HCT116 (cell line): Measurements from ENCODE around the gene HELLS. TPM values are rescaled to one million over a fixed set of nuclear protein-coding genes. Genes with fewer than 3 reads are reported as not detected.

ENCODE experiments used
- ATAC-seq: fragments of 200-7000 bp; cut with Tn5 transposase; 2 replicates; pipeline ENCODE4 v1.9.1; 2020; ENCODE audit warnings: mild to moderate bottlenecking, moderate library complexity
- BruUV-seq: library from RNA; stranded (reverse); fragments of 400-500 nt; replicated peaks from 2 replicates; lab custom pipeline; 2021; lab: Mats Ljungman, UMichigan
- CTCF ChIA-PET: fragments of 300-600 bp; sonication (Branson Sonifier 250); formaldehyde crosslinking; loops from one replicate; lab custom pipeline; 2021; ENCODE audit warnings: antibody characterized with exemption; lab: Charles Lee
- POLR2A ChIA-PET: fragments of 300-600, 350-600 bp; sonication (Branson Sonifier 250); formaldehyde crosslinking; loops from one replicate; lab custom pipeline; 2021; ENCODE audit warnings: antibody characterized with exemption; lab: Charles Lee
- RAD21 ChIA-PET, 2 experiments: fragments of 300-600 bp; sonication (Branson Sonifier 250); formaldehyde crosslinking; loops; one replicate each; lab custom pipeline; 2023; ENCODE audit warnings: low total read pairs in 2 of 2; ENCODE audit not compliant: uncharacterized antibody in 2 of 2, unreplicated experiment in 2 of 2, low non-redundant PET in 1 of 2; lab: Charles Lee
- DNase-seq: peaks from one replicate; pipeline ENCODE4 v3.0.0-alpha.2; 2010; ENCODE audit warnings: low read depth, low spot score
- H2AFZ ChIP-seq: fragments of 200-600 bp; shearing (Covaris generic), sonication (generic); 2 replicates; pipeline ENCODE4 v1.6.1; 2017; ENCODE audit warnings: low read depth, mixed run types, mixed read lengths, antibody characterized with exemption, low read length; ENCODE audit not compliant: poor library complexity, severe bottlenecking
- H3K27ac ChIP-seq: 2 replicates; pipeline ENCODE4 v1.5.1; 2012; ENCODE audit warnings: low read depth, low read length
- H3K27me3 ChIP-seq: fragments of 200-600 bp; sonication (generic); 2 replicates; pipeline ENCODE4 v1.6.1; 2016; ENCODE audit warnings: mixed run types, low read length, mixed read lengths; ENCODE audit not compliant: insufficient read depth
- H3K36me3 ChIP-seq, 2 experiments: fragments of 200-500 bp in 1 of 2; fragments of 200-600 bp in 1 of 2; sonication (Bioruptor generic) in 1 of 2; sonication (generic) in 1 of 2; 2 replicates each; pipeline versions ENCODE4 v1.5.1 to v1.6.1; 2014 to 2016; ENCODE audit warnings: low read length in 2 of 2, inconsistent platforms in 1 of 2, mixed read lengths in 1 of 2, mixed run types in 1 of 2; ENCODE audit not compliant: insufficient read depth in 2 of 2, control insufficient read depth in 1 of 2
- H3K4me1 ChIP-seq, 2 experiments: fragments of 200-600 bp in 1 of 2; sonication (generic) in 1 of 2; 2 replicates each; pipeline versions ENCODE4 v1.5.1 to v1.6.1; 2012 to 2017; ENCODE audit warnings: low read length in 2 of 2, inconsistent platforms in 1 of 2, mild to moderate bottlenecking in 1 of 2, mixed read lengths in 1 of 2, mixed run types in 1 of 2, moderate library complexity in 1 of 2; ENCODE audit not compliant: insufficient read depth in 2 of 2, control insufficient read depth in 1 of 2
- H3K4me2 ChIP-seq: fragments of 200-600 bp; sonication (generic); 2 replicates; pipeline ENCODE4 v1.6.1; 2017; ENCODE audit warnings: mixed run types, low read length, mixed read lengths
- H3K4me3 ChIP-seq, 2 experiments: fragments of 200-600 bp in 1 of 2; sonication (generic) in 1 of 2; replicated peaks in 1 of 2; 2 replicates each; pipeline ENCODE4 v1.5.1; 2011 to 2016; ENCODE audit warnings: low read length in 2 of 2, control low read depth in 1 of 2, low read depth in 1 of 2, mild to moderate bottlenecking in 1 of 2, mixed read lengths in 1 of 2, mixed run types in 1 of 2
- H3K79me2 ChIP-seq: fragments of 200-600 bp; sonication (generic); 2 replicates; pipeline ENCODE4 v1.6.1; 2017; ENCODE audit warnings: mild to moderate bottlenecking, mixed run types, low read length, moderate library complexity, mixed read lengths; ENCODE audit not compliant: insufficient read depth
- H3K9ac ChIP-seq: fragments of 200-600 bp; sonication (generic); 2 replicates; pipeline ENCODE4 v1.6.1; 2016; ENCODE audit warnings: low read length, mixed read lengths
- H3K9me2 ChIP-seq: fragments of 200-600 bp; sonication (generic), shearing (Covaris generic); 2 replicates; pipeline ENCODE4 v1.6.1; 2017; ENCODE audit warnings: mixed run types, mild to moderate bottlenecking, moderate library complexity; ENCODE audit not compliant: insufficient read depth
- H3K9me3 ChIP-seq, 2 experiments: fragments of 200-500 bp in 1 of 2; fragments of 200-600 bp in 1 of 2; sonication (Bioruptor generic) in 1 of 2; sonication (generic) in 1 of 2; 2 replicates each; pipeline ENCODE4 v1.6.1; 2014 to 2017; ENCODE audit warnings: low read length in 2 of 2, mixed read lengths in 2 of 2, inconsistent platforms in 1 of 2, low read depth in 1 of 2, mild to moderate bottlenecking in 1 of 2, mixed run types in 1 of 2, moderate library complexity in 1 of 2; ENCODE audit not compliant: control insufficient read depth in 1 of 2, insufficient read depth in 1 of 2
- H4K20me1 ChIP-seq: fragments of 200-600 bp; sonication (generic), shearing (Covaris generic); 2 replicates; pipeline ENCODE4 v1.6.1; 2017; ENCODE audit warnings: mixed run types, mild to moderate bottlenecking, moderate library complexity; ENCODE audit not compliant: insufficient read depth
- EGR1 ChIP-seq: IDR thresholded peaks from 2 replicates; pipeline ENCODE4 v1.6.1; 2012; ENCODE audit warnings: low read depth
- EZH2 ChIP-seq: fragments of 200-600 bp; sonication (generic); IDR thresholded peaks from 2 replicates; pipeline ENCODE4 v1.6.1; 2017; ENCODE audit warnings: antibody characterized with exemption, mixed run types
- EZH2phosphoT487 ChIP-seq: fragments of 200-600 bp; IDR thresholded peaks from 2 replicates; pipeline ENCODE4 v1.6.1; 2018; ENCODE audit warnings: antibody characterized with exemption, borderline replicate concordance
- POLR2A ChIP-seq: IDR thresholded peaks from 2 replicates; pipeline ENCODE4 v1.7.0; 2011; ENCODE audit warnings: borderline replicate concordance; ENCODE audit not compliant: insufficient read depth, insufficient read length; ENCODE audit errors: extremely low read depth
- POLR2AphosphoS5 ChIP-seq: IDR thresholded peaks from 2 replicates; pipeline ENCODE4 v1.6.1; 2011; ENCODE audit warnings: mild to moderate bottlenecking, low read depth, low read length, moderate library complexity
- RAD21 ChIP-seq: IDR thresholded peaks from 2 replicates; pipeline ENCODE4 v1.6.1; 2012; ENCODE audit warnings: low read depth, mild to moderate bottlenecking
- SIN3A ChIP-seq: IDR thresholded peaks from 2 replicates; pipeline ENCODE4 v1.6.1; 2012; ENCODE audit warnings: low read depth
- SP1 ChIP-seq: IDR thresholded peaks from 2 replicates; pipeline ENCODE4 v1.6.1; 2012; ENCODE audit warnings: low read depth
- TCF7L2 ChIP-seq: IDR thresholded peaks from 2 replicates; pipeline ENCODE4 v1.7.0; 2011; ENCODE audit warnings: borderline replicate concordance, inconsistent platforms; ENCODE audit not compliant: insufficient read depth, insufficient read length; ENCODE audit errors: extremely low read depth
- ZFX ChIP-seq: fragments of 450-650 bp; IDR thresholded peaks from 2 replicates; pipeline ENCODE4 v1.6.1; 2017
- ZNF274 ChIP-seq: fragments of 200-500 bp; sonication (Bioruptor generic); IDR thresholded peaks from 2 replicates; pipeline ENCODE4 v1.6.1; 2014; ENCODE audit warnings: mild to moderate bottlenecking, low read depth, low read length, inconsistent platforms
- intact Hi-C: fragments of 100-400 bp; cut with micrococcal nuclease; formaldehyde crosslinking; loops from 2 replicates; pipeline ENCODE4 v1.10.0; 2022
- total RNA-seq: library from RNA; stranded (reverse); gene quantifications from one replicate; pipeline ENCODE4 v1.2.1, GENCODE V29; 2021; ENCODE audit not compliant: unreplicated experiment
- TF ChIP-seq, protein P1 (sequence below): IDR thresholded peaks from 2 replicates; pipeline ENCODE4 v1.6.1; 2012
- TF ChIP-seq, protein P2 (sequence below): IDR thresholded peaks from 2 replicates; pipeline ENCODE4 v1.6.1; 2012; ENCODE audit warnings: low read depth

The HELLS gene
- total RNA-seq, 1 experiment from 2014 or later, result 134 TPM

GRCh38 chr10:94545391-94546048, at the start of gene HELLS (continued):
- no peak for TF ChIP-seq EZH2

- Histone ChIP-seq H3K36me3 (no peaks in the 10 kb centered on the region), H3K9me3 (no peaks in the 10 kb centered on the region), H2AFZ (no peak overlapping the region), H3K9me2 (no peaks in the 10 kb centered on the region), H3K4me1 (no peaks in the 10 kb centered on the region), H3K9ac (no peak overlapping the region), H3K79me2 (no peaks in the 10 kb centered on the region), H3K27ac (no peak overlapping the region), H4K20me1 (no peaks in the 10 kb centered on the region), H3K27me3 (no peaks in the 10 kb centered on the region), H3K4me2 (no peak overlapping the region), H3K4me3 (no peak overlapping the region)
- no TSS peak for BruUV-seq
- ATAC-seq, result no peak
- ChIA-PET RAD21 (no interaction called here), CTCF (no interaction called here), POLR2A (no interaction called here)
- no peak for DNase-seq
- intact Hi-C loops, result no loop called here
- no peak for TF ChIP-seq SP1
- no peak for TF ChIP-seq ZFX
- TF ChIP-seq, protein P1, sequence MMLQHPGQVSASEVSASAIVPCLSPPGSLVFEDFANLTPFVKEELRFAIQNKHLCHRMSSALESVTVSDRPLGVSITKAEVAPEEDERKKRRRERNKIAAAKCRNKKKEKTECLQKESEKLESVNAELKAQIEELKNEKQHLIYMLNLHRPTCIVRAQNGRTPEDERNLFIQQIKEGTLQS, result no peak
- no peak for TF ChIP-seq EZH2phosphoT487
- TF ChIP-seq POLR2AphosphoS5, result no peak
- no peak for TF ChIP-seq EGR1
- TF ChIP-seq, protein P2, sequence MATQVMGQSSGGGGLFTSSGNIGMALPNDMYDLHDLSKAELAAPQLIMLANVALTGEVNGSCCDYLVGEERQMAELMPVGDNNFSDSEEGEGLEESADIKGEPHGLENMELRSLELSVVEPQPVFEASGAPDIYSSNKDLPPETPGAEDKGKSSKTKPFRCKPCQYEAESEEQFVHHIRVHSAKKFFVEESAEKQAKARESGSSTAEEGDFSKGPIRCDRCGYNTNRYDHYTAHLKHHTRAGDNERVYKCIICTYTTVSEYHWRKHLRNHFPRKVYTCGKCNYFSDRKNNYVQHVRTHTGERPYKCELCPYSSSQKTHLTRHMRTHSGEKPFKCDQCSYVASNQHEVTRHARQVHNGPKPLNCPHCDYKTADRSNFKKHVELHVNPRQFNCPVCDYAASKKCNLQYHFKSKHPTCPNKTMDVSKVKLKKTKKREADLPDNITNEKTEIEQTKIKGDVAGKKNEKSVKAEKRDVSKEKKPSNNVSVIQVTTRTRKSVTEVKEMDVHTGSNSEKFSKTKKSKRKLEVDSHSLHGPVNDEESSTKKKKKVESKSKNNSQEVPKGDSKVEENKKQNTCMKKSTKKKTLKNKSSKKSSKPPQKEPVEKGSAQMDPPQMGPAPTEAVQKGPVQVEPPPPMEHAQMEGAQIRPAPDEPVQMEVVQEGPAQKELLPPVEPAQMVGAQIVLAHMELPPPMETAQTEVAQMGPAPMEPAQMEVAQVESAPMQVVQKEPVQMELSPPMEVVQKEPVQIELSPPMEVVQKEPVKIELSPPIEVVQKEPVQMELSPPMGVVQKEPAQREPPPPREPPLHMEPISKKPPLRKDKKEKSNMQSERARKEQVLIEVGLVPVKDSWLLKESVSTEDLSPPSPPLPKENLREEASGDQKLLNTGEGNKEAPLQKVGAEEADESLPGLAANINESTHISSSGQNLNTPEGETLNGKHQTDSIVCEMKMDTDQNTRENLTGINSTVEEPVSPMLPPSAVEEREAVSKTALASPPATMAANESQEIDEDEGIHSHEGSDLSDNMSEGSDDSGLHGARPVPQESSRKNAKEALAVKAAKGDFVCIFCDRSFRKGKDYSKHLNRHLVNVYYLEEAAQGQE, result no peak
- TF ChIP-seq EZH2, result no peak
- TF ChIP-seq TCF7L2, result no peak
- TF ChIP-seq ZNF274, result no peak
- TF ChIP-seq POLR2A, result no peak
- TF ChIP-seq RAD21, result no peak
- TF ChIP-seq SIN3A, result no peak
These were observed 49.6 kb upstream of the HELLS start for GRCh38 chr10:94496010-94496409.
